ENCODE results near the gene WSCD2. TPM values are rescaled to one million over a fixed set of nuclear protein-coding genes. Genes with fewer than 3 reads are reported as not detected.

Gene WSCD2
- total RNA-seq, 1 experiment from 2014 or later: not detected

GRCh38 chr12:108157870-108158459 is 28.9 kb downstream of the WSCD2 start:
- no peak for DNase-seq (ENCODE audit: low read depth)

- no peak for DNase-seq (ENCODE audit: low read depth)
Measured at GRCh38 chr12:108162207-108162606, 33.1 kb downstream of the WSCD2 start.

GRCh38 chr12:108166505-108166904 is 37.4 kb downstream of the WSCD2 start:
- DNase-seq (ENCODE audit: low read depth): no peak

GRCh38 chr12:108167974-108168373 is 38.9 kb downstream of the WSCD2 start:
- DNase-seq (ENCODE audit: low read depth): no peak

DNA sequence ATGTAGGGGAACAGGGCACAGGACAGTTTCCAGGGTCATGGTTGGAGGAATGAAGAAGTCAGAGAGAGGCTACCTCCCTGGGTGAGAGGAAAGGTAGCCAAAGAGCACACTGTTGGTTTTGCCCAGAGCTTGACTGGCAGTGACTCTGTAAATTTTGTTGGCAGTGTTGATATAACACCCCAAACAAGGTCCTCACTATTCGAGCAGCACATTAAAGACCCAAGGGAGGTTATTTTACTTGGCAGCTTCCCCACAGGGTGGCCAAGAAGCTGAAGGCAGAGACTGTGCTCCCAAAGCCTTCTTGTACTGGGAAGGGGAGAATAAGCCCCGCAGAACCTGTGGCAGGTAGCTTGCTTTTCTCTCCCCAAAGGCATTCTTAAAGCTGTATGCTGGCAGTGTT is 40.6 kb downstream of the WSCD2 start:
- DNase-seq (ENCODE audit: low read depth): no peak

DNA sequence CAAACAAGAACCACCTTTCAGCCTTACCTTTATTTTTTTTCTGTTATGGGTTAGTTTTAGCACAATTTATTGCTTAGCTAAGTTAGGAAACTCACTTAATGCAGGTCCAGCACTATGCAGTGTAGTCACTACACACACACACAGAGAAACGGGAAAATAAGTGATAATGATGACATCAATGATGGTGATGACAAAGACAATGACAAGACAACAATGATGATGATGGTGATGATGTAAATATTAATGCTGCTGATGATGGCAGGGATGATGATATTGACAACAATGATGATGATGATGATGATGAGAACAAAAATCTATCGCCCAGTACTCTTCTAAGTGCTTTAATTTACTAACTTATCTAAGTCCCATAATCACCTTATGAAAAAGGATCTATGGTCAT is 41.1 kb downstream of the WSCD2 start:
- no peak for DNase-seq (ENCODE audit: low read depth)

GRCh38 chr12:108172033-108172432 is 42.9 kb downstream of the WSCD2 start:
- DNase-seq (ENCODE audit: low read depth): no peak

DNA sequence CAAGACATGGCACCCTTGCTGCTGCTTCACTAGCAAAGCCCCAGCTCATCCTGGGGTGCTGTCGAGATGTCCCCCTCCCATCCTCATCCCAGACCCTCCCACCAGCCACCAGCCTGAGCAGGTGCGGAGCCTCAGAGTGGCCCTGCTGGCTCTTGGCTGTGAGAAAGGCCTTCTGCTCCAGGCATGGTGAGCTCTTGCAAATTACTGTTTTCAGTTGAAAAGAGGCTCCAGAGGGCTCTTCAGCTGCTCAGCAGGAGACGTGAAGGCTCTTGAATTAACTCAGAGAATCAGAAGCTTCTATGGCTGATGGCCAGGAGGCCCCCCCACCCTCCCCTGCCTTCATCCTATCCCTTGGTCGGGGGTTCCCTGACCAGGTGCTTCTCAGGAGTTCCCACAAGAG is 44.1 kb downstream of the WSCD2 start:
- no peak for DNase-seq (ENCODE audit: low read depth)

DNA sequence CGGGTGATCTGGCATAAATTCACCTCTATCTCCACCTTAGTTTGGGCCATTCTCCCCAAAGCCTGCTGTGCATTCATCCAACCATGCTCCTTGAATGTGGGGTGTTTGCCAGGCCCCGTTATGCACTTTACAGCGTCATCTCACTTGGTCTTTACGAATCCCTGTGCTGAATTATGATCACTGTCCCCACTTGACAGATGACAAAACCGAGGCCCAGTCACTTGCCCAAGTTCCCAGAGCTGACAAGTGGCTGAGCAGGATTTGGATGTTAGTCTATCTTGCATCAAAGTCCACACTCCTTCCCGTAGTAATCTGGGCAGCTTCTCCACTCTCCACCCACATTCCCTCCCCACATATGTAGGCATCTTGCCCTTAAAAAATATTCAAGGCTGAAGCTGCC is 44.8 kb downstream of the WSCD2 start:
- no peak for DNase-seq (ENCODE audit: low read depth)

GRCh38 chr12:108174641-108175040 is 45.6 kb downstream of the WSCD2 start:
- DNase-seq (ENCODE audit: low read depth): no peak

DNA sequence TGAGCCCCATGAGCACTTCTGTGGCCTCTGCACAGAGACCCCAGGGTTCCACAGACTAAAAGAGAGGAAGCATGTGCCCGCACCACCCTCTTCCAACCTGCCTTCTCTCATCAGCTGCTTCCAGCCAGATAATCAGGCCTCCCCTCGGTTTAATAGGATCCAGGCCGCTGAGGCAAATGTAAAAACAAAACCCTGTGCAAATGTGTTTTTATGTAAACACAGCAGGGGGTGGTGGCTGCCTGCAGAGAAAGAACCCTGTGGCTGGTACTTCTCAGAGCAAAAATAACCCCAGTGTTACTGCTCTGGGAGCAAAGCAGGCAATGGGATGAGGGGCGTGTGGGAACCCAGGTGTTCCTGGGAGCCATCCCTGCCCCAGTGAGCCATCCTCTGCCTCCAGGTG is 46.2 kb downstream of the WSCD2 start:
- no peak for DNase-seq (ENCODE audit: low read depth)

DNA sequence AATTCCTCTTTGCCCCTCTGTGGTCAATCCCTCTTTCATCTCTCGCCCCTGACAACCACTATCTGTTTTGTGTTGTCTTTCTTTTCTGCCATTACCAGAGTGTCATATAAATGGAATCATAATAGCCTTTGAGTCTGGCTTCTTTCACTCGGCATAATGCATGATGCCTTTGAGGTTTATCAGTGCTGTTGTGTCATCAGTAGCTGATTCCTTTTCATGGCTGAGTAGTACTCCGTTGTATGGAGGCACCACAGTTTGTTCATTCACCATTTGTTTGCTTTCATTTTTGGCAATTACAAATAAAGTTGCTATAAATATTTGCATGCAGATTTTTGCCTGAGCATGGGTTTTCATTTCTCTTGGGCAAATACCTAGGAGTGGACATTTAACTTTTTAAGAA is 47.2 kb downstream of the WSCD2 start:
- DNase-seq (ENCODE audit: low read depth): no peak

DNA sequence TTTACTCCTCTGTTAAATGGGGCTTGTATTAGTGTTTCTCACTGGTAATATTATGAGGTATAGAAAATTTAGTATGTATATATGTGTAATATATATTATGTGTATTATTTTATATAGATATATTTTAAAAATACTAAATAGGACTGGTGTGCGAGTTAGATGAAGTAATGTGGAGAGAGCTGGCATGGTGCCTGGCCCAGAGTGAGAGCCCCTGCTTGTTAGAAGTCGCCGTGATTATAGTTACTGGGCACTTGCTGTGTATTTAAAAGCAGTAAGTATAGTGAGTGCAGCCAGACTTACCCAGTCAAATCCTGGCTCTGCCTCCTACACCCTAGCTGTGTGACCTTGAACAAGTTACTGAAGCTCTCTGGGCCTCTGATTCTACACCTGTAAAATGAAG is 48.0 kb downstream of the WSCD2 start:
- DNase-seq (ENCODE audit: low read depth): no peak

DNA sequence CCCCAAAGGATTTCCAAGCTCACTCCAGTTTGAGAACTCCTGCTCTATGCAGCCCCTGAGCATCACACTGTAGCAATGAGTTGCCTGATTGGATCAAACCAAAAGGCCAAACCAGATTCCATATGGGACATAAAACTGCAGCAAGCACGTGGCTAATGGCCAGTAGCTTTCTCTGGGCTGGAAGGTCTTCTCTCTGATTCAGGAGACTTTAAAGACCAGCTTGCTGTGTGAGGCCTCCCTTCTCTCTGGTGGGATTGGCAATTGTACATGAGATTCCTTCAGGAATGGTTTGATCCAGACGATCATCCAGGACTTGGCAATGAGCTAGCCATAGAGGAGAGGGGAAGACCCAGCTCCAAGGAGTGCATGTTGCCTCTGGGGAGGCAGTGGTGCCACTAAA is 50.2 kb downstream of the WSCD2 start:
- DNase-seq (ENCODE audit: low read depth): no peak

- no peak for DNase-seq (ENCODE audit: low read depth)
Measured at GRCh38 chr12:108180255-108181094, 51.4 kb downstream of the WSCD2 start.

- DNase-seq (ENCODE audit: low read depth): no peak
Measured at GRCh38 chr12:108181095-108181454, 52.0 kb downstream of the WSCD2 start.

- DNase-seq (ENCODE audit: low read depth): no peak
Measured at GRCh38 chr12:108182096-108182495, 53.0 kb downstream of the WSCD2 start.

- DNase-seq (ENCODE audit: low read depth): no peak
Measured at GRCh38 chr12:108185002-108185401, 55.9 kb downstream of the WSCD2 start.

GRCh38 chr12:108187831-108188230 is 58.7 kb downstream of the WSCD2 start:
- DNase-seq (ENCODE audit: low read depth): no peak

DNA sequence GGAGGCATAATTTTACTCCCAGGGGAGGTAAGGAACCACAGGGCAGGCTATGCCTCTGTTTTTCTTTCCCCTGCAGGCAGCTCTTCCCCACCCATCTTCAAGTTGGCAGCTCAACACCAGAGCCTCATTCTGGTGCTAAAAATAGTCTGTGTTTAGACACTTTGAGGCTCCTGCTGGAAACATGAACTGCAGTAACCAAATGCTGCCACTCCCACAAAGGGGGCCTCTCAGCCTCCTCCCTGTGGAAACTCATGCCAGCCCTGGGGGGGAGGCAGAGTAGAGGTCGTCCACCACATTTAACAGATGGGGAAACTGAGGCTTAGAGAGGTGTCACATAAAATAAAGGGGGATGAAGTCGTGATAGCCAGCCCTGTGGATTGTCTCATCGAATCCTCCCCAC is 61.4 kb downstream of the WSCD2 start:
- DNase-seq (ENCODE audit: low read depth): no peak

GRCh38 chr12:108191086-108191485 is 62.0 kb downstream of the WSCD2 start:
- DNase-seq (ENCODE audit: low read depth): no peak

- DNase-seq (ENCODE audit: low read depth): no peak
Measured at GRCh38 chr12:108191938-108192337, 62.9 kb downstream of the WSCD2 start.

DNA sequence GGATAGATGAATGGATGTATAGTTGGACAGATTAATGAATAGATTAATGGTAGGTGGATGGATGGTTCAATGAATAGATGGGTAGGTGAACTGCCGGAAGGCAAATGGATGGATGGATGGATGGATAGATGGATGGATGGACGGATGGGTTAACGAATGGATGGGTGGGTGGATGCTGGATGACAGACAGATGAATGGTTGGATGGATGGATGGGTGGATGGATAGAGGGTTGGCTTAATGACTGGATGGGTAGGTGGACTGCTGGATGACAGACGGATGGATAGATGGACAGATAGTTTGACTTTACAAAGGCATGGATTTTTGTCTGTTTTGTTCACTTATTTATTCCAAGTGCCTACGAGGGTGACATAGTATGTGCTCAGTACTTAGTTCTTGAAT is 64.4 kb downstream of the WSCD2 start:
- no peak for DNase-seq (ENCODE audit: low read depth)
